Stimulated activated CD8-positive, alpha-beta memory T cell treated with anti-CD3 and anti-CD28 coated beads, Interleukin-4, amount 100 ng/mL, for 48 hours (primary cell): ENCODE results near the gene SPO11.

ENCODE experiments used
- DNase-seq: peaks from one replicate; pipeline ENCODE4 v3.0.0-alpha.2; 2020

Gene SPO11

GRCh38 chr20:57310821-57311514 lies 18.6 kb upstream of the SPO11 start:
- DNase-seq: no peak

- no peak for DNase-seq
Observed at GRCh38 chr20:57312138-57312537, 17.5 kb upstream of the SPO11 start.

- DNase-seq: no peak
Observed at GRCh38 chr20:57313230-57313629, 16.4 kb upstream of the SPO11 start.

- DNase-seq: no peak
Observed at GRCh38 chr20:57313951-57314350, 15.7 kb upstream of the SPO11 start.

- no peak for DNase-seq
Observed at GRCh38 chr20:57315083-57315975, 14.3 kb upstream of the SPO11 start.

- no peak for DNase-seq
Observed at GRCh38 chr20:57315976-57316480, 13.6 kb upstream of the SPO11 start.

- DNase-seq: peak; percentile 7
Observed at GRCh38 chr20:57316795-57317201, 12.8 kb upstream of the SPO11 start.

- DNase-seq: no peak
Observed at GRCh38 chr20:57317316-57317788, 12.3 kb upstream of the SPO11 start.

- DNase-seq: no peak
Observed at GRCh38 chr20:57317789-57318371, 11.7 kb upstream of the SPO11 start.

GRCh38 chr20:57319584-57319983 lies 10.0 kb upstream of the SPO11 start:
- DNase-seq: no peak

GRCh38 chr20:57320358-57320757 lies 9.2 kb upstream of the SPO11 start:
- DNase-seq: no peak

GRCh38 chr20:57321142-57321541 lies 8.5 kb upstream of the SPO11 start:
- DNase-seq: no peak

GRCh38 chr20:57322476-57322875 lies 7.1 kb upstream of the SPO11 start:
- DNase-seq: no peak

- DNase-seq: no peak
Observed at GRCh38 chr20:57323034-57323433, 6.6 kb upstream of the SPO11 start.

- DNase-seq: no peak
Observed at GRCh38 chr20:57325632-57326356, 3.8 kb upstream of the SPO11 start.

- DNase-seq: no peak
Observed at GRCh38 chr20:57326667-57327455, 2.7 kb upstream of the SPO11 start.

- no peak for DNase-seq
Observed at GRCh38 chr20:57327820-57328219, 1.8 kb upstream of the SPO11 start.

GRCh38 chr20:57330998-57331397 lies 1.4 kb downstream of the SPO11 start:
- DNase-seq: no peak

- no peak for DNase-seq
Observed at GRCh38 chr20:57332105-57333089, 2.8 kb downstream of the SPO11 start.

GRCh38 chr20:57335392-57335791 lies 5.8 kb downstream of the SPO11 start:
- DNase-seq: no peak

- DNase-seq: no peak
Observed at GRCh38 chr20:57341663-57342062, 12.1 kb downstream of the SPO11 start.
